Measurements from ENCODE around the gene DLG5. TPM values are rescaled to one million over a fixed set of nuclear protein-coding genes. Genes with fewer than 3 reads are reported as not detected.

Gene DLG5
- polyA plus RNA-seq, 1 of the 3 experiments (the other 2 are of a cell fraction): 31.3 TPM

DNA sequence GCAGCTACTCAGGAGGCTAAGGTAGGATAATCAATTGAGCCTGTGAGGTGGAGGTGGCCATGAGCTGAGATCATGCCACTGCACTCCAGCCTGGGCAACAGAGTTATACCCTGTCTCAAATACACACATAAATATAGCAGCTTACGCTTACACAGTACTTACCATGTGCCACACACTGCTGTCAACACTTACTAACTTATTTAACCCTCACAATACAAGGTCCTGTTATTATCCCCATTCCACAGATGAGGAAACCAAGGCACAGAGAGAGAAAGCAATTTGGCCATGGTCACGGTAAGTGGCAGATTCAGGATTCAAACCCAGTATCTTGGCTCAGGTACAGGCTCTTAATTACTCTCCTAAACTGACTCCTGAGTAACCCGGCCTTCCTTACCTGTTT lies 19.1 kb downstream of the DLG5 start:
- H3K27ac ChIP-seq (ENCODE audit: low read depth in 2 of 2, low read length in 1 of 2): no peak overlapping the region
- H3K79me2 ChIP-seq (ENCODE audit: insufficient read depth): peaks cover 99% of the 10 kb centered on the region
- 94% methylated on average over 3 of the region's 3 CpGs for WGBS (ENCODE audit: low lambda C conversion rate)
- DNase-seq: no peak
- peaks cover 5% of the 10 kb centered on the region for H3F3A ChIP-seq (replicated peaks; ENCODE audit: insufficient read depth)
- no peaks in the 10 kb centered on the region for H3K9me3 ChIP-seq
- H3K4me3 ChIP-seq (ENCODE audit: low read depth in 2 of 2, low read length in 1 of 2): no peak overlapping the region
- H3K4me1 ChIP-seq (ENCODE audit: control insufficient read depth in 1 of 2, insufficient read depth in 2 of 2, low read depth in 1 of 2, low read length in 1 of 2): peaks cover 15 to 21% of the 10 kb centered on the region in 2 experiments; a peak in 2 of 4 replicates
- TF ChIP-seq RCOR1 (IDR thresholded peaks at IDR 0.05; ENCODE audit: low read length) (no peak), NFIC (IDR thresholded peaks at IDR 0.05; ENCODE audit: borderline replicate concordance) (no peak), YY1 (IDR thresholded peaks at IDR 0.05; ENCODE audit: low read depth) (no peak), RAD21 (IDR thresholded peaks at IDR 0.05; ENCODE audit: low read length) (no peak), POLR2AphosphoS5 (IDR thresholded peaks at IDR 0.05; ENCODE audit: low read depth, low read length) (no peak), FOSL2 (IDR thresholded peaks at IDR 0.05; ENCODE audit: borderline replicate concordance, low read depth) (no peak), SIN3A (IDR thresholded peaks at IDR 0.05; ENCODE audit: borderline replicate concordance, low read depth, low read length) (no peak), SMC3 (IDR thresholded peaks at IDR 0.05; ENCODE audit: low read depth, low read length) (no peak), CTCF (IDR thresholded peaks at IDR 0.05) (no peak)
- TF ChIP-seq, protein P1, sequence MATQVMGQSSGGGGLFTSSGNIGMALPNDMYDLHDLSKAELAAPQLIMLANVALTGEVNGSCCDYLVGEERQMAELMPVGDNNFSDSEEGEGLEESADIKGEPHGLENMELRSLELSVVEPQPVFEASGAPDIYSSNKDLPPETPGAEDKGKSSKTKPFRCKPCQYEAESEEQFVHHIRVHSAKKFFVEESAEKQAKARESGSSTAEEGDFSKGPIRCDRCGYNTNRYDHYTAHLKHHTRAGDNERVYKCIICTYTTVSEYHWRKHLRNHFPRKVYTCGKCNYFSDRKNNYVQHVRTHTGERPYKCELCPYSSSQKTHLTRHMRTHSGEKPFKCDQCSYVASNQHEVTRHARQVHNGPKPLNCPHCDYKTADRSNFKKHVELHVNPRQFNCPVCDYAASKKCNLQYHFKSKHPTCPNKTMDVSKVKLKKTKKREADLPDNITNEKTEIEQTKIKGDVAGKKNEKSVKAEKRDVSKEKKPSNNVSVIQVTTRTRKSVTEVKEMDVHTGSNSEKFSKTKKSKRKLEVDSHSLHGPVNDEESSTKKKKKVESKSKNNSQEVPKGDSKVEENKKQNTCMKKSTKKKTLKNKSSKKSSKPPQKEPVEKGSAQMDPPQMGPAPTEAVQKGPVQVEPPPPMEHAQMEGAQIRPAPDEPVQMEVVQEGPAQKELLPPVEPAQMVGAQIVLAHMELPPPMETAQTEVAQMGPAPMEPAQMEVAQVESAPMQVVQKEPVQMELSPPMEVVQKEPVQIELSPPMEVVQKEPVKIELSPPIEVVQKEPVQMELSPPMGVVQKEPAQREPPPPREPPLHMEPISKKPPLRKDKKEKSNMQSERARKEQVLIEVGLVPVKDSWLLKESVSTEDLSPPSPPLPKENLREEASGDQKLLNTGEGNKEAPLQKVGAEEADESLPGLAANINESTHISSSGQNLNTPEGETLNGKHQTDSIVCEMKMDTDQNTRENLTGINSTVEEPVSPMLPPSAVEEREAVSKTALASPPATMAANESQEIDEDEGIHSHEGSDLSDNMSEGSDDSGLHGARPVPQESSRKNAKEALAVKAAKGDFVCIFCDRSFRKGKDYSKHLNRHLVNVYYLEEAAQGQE (IDR thresholded peaks at IDR 0.05; ENCODE audit: low read depth, low read length): no peak
- TF ChIP-seq, protein P2, sequence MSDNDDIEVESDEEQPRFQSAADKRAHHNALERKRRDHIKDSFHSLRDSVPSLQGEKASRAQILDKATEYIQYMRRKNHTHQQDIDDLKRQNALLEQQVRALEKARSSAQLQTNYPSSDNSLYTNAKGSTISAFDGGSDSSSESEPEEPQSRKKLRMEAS (IDR thresholded peaks at IDR 0.05; ENCODE audit: low read depth): no peak
- no peaks in the 10 kb centered on the region for H3K27me3 ChIP-seq (ENCODE audit: insufficient read depth)
- no peaks in the 10 kb centered on the region for H3K36me3 ChIP-seq (replicated peaks in 1 of 2; ENCODE audit: control insufficient read depth in 1 of 2, insufficient read depth in 2 of 2, low read length in 1 of 2)
- H3K4me2 ChIP-seq: no peak overlapping the region
- no peak overlapping the region for H3K9ac ChIP-seq
- peaks cover 79% of the 10 kb centered on the region for H4K20me1 ChIP-seq (ENCODE audit: insufficient read depth)
- H3K9me2 ChIP-seq: no peaks in the 10 kb centered on the region
- ChIA-PET POLR2A (no interaction called here), CTCF (no interaction called here)
- H2AFZ ChIP-seq (ENCODE audit: low read depth): no peak overlapping the region

GRCh38 chr10:77906951-77907421 lies 19.6 kb downstream of the DLG5 start:
- no peak overlapping the region for H2AFZ ChIP-seq (ENCODE audit: low read depth)
- TF ChIP-seq POLR2AphosphoS5 (IDR thresholded peaks at IDR 0.05; ENCODE audit: low read depth, low read length): no peak
- no peak for TF ChIP-seq EZH2phosphoT487 (IDR thresholded peaks at IDR 0.05; ENCODE audit: borderline replicate concordance, low read depth)
- TF ChIP-seq TEAD4 (IDR thresholded peaks at IDR 0.05; ENCODE audit: borderline replicate concordance, insufficient read depth): no peak
- TF ChIP-seq FOXM1 (IDR thresholded peaks at IDR 0.05; ENCODE audit: low read depth): no peak
- no peak for TF ChIP-seq TCF12 (IDR thresholded peaks at IDR 0.05)
- TF ChIP-seq, protein P2 (IDR thresholded peaks at IDR 0.05; ENCODE audit: low read depth): no peak
- no peak for TF ChIP-seq SIN3A (IDR thresholded peaks at IDR 0.05; ENCODE audit: borderline replicate concordance, low read depth, low read length)
- TF ChIP-seq GATA2 (CRISPR knock-in tag; IDR thresholded peaks at IDR 0.05): no peak
- TF ChIP-seq, protein P3, sequence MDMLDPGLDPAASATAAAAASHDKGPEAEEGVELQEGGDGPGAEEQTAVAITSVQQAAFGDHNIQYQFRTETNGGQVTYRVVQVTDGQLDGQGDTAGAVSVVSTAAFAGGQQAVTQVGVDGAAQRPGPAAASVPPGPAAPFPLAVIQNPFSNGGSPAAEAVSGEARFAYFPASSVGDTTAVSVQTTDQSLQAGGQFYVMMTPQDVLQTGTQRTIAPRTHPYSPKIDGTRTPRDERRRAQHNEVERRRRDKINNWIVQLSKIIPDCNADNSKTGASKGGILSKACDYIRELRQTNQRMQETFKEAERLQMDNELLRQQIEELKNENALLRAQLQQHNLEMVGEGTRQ (IDR thresholded peaks at IDR 0.05; ENCODE audit: borderline replicate concordance, low read depth, low read length): no peak
- TF ChIP-seq RFX5 (IDR thresholded peaks at IDR 0.05; ENCODE audit: low read length): no peak
- no peak for TF ChIP-seq TAF1 (IDR thresholded peaks at IDR 0.05; ENCODE audit: borderline replicate concordance, low read depth, low read length)

More at GRCh38 chr10:77906951-77907421, 19.6 kb downstream of the DLG5 start:
- Histone ChIP-seq H3K36me3 (replicated peaks in 1 of 2; ENCODE audit: control insufficient read depth in 1 of 2, insufficient read depth in 2 of 2, low read length in 1 of 2) (no peaks in the 10 kb centered on the region), H3F3A (replicated peaks; ENCODE audit: insufficient read depth) (peaks cover 5% of the 10 kb centered on the region), H3K4me3 (ENCODE audit: low read depth in 2 of 2, low read length in 1 of 2) (no peak overlapping the region), H4K20me1 (ENCODE audit: insufficient read depth) (peaks cover 80% of the 10 kb centered on the region), H3K27ac (ENCODE audit: low read depth in 2 of 2, low read length in 1 of 2) (no peak overlapping the region), H3K27me3 (ENCODE audit: insufficient read depth) (no peaks in the 10 kb centered on the region), H3K4me1 (ENCODE audit: control insufficient read depth in 1 of 2, insufficient read depth in 2 of 2, low read depth in 1 of 2, low read length in 1 of 2) (peaks cover 15 to 21% of the 10 kb centered on the region in 2 experiments; a peak in 2 of 4 replicates), H3K4me2 (no peak overlapping the region), H3K9ac (no peak overlapping the region), H3K79me2 (ENCODE audit: insufficient read depth) (peaks cover 99% of the 10 kb centered on the region), H3K9me3 (no peaks in the 10 kb centered on the region), H3K9me2 (no peaks in the 10 kb centered on the region)
- WGBS (ENCODE audit: low lambda C conversion rate): 95% methylated on average over 5 of the region's 5 CpGs
- ChIA-PET CTCF (no interaction called here), POLR2A (no interaction called here)
- DNase-seq: no peak
